G401 (cell line): Measurements from ENCODE around the gene TMEM140. TPM values are rescaled to one million over a fixed set of nuclear protein-coding genes. Genes with fewer than 3 reads are reported as not detected.

Experiments
- DNase-seq: peaks from one replicate; pipeline ENCODE4 v3.0.0-alpha.2; 2015; ENCODE audit warnings: low spot score
- in situ Hi-C: cut with HindIII; loops from 2 replicates; pipeline ENCODE4 v1.10.0; 2016; ENCODE audit warnings: low sequenced_read_pairs, mixed read lengths
- total RNA-seq: library from RNA; depleted of rRNA; stranded (reverse); fragments of >200 nt; shearing (Covaris generic); gene quantifications from 2 replicates; pipeline ENCODE4 v1.2.3, GENCODE V29; 2014

TMEM140 gene
- total RNA-seq, 1 experiment from 2014 or later = not detected

GRCh38 chr7:135188298-135188984, 40.6 kb downstream of the TMEM140 start:
- in situ Hi-C loops = no loop called here
- DNase-seq = no peak

GRCh38 chr7:135189221-135189662, 41.4 kb downstream of the TMEM140 start:
- in situ Hi-C loops = no loop called here
- peak; percentile 87 for DNase-seq

- in situ Hi-C loops = no loop called here
- DNase-seq = no peak
Measured at GRCh38 chr7:135189961-135190360, 42.1 kb downstream of the TMEM140 start.

GRCh38 chr7:135190703-135191102, 42.8 kb downstream of the TMEM140 start:
- in situ Hi-C loops = no loop called here
- DNase-seq = no peak

GRCh38 chr7:135192914-135193536, 45.2 kb downstream of the TMEM140 start:
- in situ Hi-C loops = no loop called here

GRCh38 chr7:135193615-135194081, 45.8 kb downstream of the TMEM140 start:
- in situ Hi-C loops = no loop called here
- no peak for DNase-seq

More at GRCh38 chr7:135192914-135193536, 45.2 kb downstream of the TMEM140 start:
- no peak for DNase-seq

- in situ Hi-C loops = no loop called here
Measured at GRCh38 chr7:135194494-135195095, 46.7 kb downstream of the TMEM140 start.

GRCh38 chr7:135195156-135195555, 47.3 kb downstream of the TMEM140 start:
- in situ Hi-C loops = no loop called here
- no peak for DNase-seq

More at GRCh38 chr7:135194494-135195095, 46.7 kb downstream of the TMEM140 start:
- DNase-seq = no peak

- no peak for DNase-seq
- in situ Hi-C loops = no loop called here
Measured at GRCh38 chr7:135195968-135196629, 48.2 kb downstream of the TMEM140 start.

- DNase-seq = no peak
- in situ Hi-C loops = no loop called here
Measured at GRCh38 chr7:135197343-135197742, 49.5 kb downstream of the TMEM140 start.

GRCh38 chr7:135197906-135198655, 50.2 kb downstream of the TMEM140 start:
- in situ Hi-C loops = no loop called here
- no peak for DNase-seq

- in situ Hi-C loops = no loop called here
- no peak for DNase-seq
Measured at GRCh38 chr7:135199439-135199838, 51.6 kb downstream of the TMEM140 start.

- no peak for DNase-seq
- in situ Hi-C loops = no loop called here
Measured at GRCh38 chr7:135200821-135201331, 53.0 kb downstream of the TMEM140 start.

GRCh38 chr7:135201350-135201749, 53.5 kb downstream of the TMEM140 start:
- DNase-seq = no peak
- in situ Hi-C loops = no loop called here

GRCh38 chr7:135204341-135204749, 56.5 kb downstream of the TMEM140 start:
- in situ Hi-C loops = no loop called here
- no peak for DNase-seq

- no peak for DNase-seq
Measured at GRCh38 chr7:135204876-135205275, 57.0 kb downstream of the TMEM140 start.

GRCh38 chr7:135205850-135206249, 58.0 kb downstream of the TMEM140 start:
- no peak for DNase-seq

More at GRCh38 chr7:135204876-135205275, 57.0 kb downstream of the TMEM140 start:
- in situ Hi-C loops = no loop called here

GRCh38 chr7:135206941-135207391, 59.1 kb downstream of the TMEM140 start:
- no peak for DNase-seq
- in situ Hi-C loops = no loop called here

More at GRCh38 chr7:135205850-135206249, 58.0 kb downstream of the TMEM140 start:
- in situ Hi-C loops = no loop called here
